ENCODE results near the gene BCO1. TPM values are rescaled to one million over a fixed set of nuclear protein-coding genes. Genes with fewer than 3 reads are reported as not detected.

BCO1 gene
- 0.67 to 1.4 TPM (median 0.98 TPM) in 5 replicates for total RNA-seq (2022; extraction: Qiagen RNA extraction)

GRCh38 chr16:81238296-81239011 lies at the start of gene BCO1:
Gene BCO1, plus strand, starts transcription at chr16:81238689. Its CDS starts 220 bp downstream, at chr16:81238909.

GRCh38 chr16:81314603-81315270 lies 76.2 kb downstream of the BCO1 start, which contains the start of gene GAN:
Gene GAN, plus strand, starts transcription at chr16:81314962. Its CDS starts 152 bp downstream, at chr16:81315114.

Other genes with a start within 250 kb of the BCO1 start
- gene CMC2, start 231.8 kb upstream of the BCO1 start, total RNA-seq (2022; extraction: Qiagen RNA extraction) = 96.7 to 124 TPM (median 103 TPM) in 5 replicates
- gene CENPN, start 231.5 kb upstream of the BCO1 start, total RNA-seq (2022; extraction: Qiagen RNA extraction) = 61.8 to 116 TPM (median 67.6 TPM) in 5 replicates
- gene ATMIN, start 202.8 kb upstream of the BCO1 start, total RNA-seq (2022; extraction: Qiagen RNA extraction) = 28.0 to 38.3 TPM (median 35.3 TPM) in 5 replicates
- gene C16orf46, start 161.5 kb upstream of the BCO1 start, total RNA-seq (2022; extraction: Qiagen RNA extraction) = 0.34 to 0.96 TPM (median 0.54 TPM) in 5 replicates
- 47.9 to 58.9 TPM (median 55.9 TPM) in 5 replicates for gene GCSH, start 142.3 kb upstream of the BCO1 start, total RNA-seq (2022; extraction: Qiagen RNA extraction)
- gene GAN, start 76.3 kb downstream of the BCO1 start, total RNA-seq (2022; extraction: Qiagen RNA extraction) = 2.3 to 4.6 TPM (median 3.2 TPM) in 5 replicates
- 91.3 to 146 TPM (median 128 TPM) in 5 replicates for gene CMIP, start 206.1 kb downstream of the BCO1 start, total RNA-seq (2022; extraction: Qiagen RNA extraction)

Measured in A549 treated with dexamethasone at 1 μM for 4 hours (cell line).